Stimulated activated naive B cell treated with anti-CD40 and anti-IgM and Interleukin-4, amounts not matched to agents 10 μg/mL and 1 μg/mL and 100 μg/mL, for 72 hours (primary cell): ENCODE results near the gene OMA1.
"Not testable (repeated sequence)": the region's sequence is repeated elsewhere in the genome, so short reads cannot be mapped to it uniquely, and the experiment has no call there.

Source experiments
- ATAC-seq, 2 donors: fragments of 150-1000 bp; cut with Tn5 transposase; replicated peaks; 2 replicates each; pipeline ENCODE4 v1.10.0; 2021; ENCODE audit warnings: moderate library complexity in 1 of 2
- DNase-seq: peaks from one replicate; pipeline ENCODE4 v3.0.0; 2021
- H3K27ac Mint-ChIP-seq: one replicate; pipeline ENCODE4 v1.8.0; 2022; ENCODE audit warnings: mild to moderate bottlenecking, mixed read lengths
- H3K27me3 Mint-ChIP-seq, 2 donors: one replicate each; pipeline ENCODE4 v1.8.0; 2022; ENCODE audit warnings: mixed read lengths in 2 of 2
- H3K36me3 Mint-ChIP-seq, 2 donors: one replicate each; pipeline ENCODE4 v1.8.0; 2022; ENCODE audit warnings: mixed read lengths in 2 of 2, mild to moderate bottlenecking in 1 of 2
- H3K4me1 Mint-ChIP-seq, 2 donors: one replicate each; pipeline ENCODE4 v1.8.0; 2022; ENCODE audit warnings: mixed read lengths in 2 of 2, mild to moderate bottlenecking in 1 of 2
- H3K4me3 Mint-ChIP-seq, 2 donors: one replicate each; pipeline ENCODE4 v1.8.0; 2022; ENCODE audit warnings: mild to moderate bottlenecking in 2 of 2, mixed read lengths in 2 of 2, moderate library complexity in 1 of 2
- H3K9me3 Mint-ChIP-seq, 2 donors: one replicate each; pipeline ENCODE4 v1.8.0; 2022; ENCODE audit warnings: mixed read lengths in 2 of 2, mild to moderate bottlenecking in 1 of 2

Gene OMA1

DNA sequence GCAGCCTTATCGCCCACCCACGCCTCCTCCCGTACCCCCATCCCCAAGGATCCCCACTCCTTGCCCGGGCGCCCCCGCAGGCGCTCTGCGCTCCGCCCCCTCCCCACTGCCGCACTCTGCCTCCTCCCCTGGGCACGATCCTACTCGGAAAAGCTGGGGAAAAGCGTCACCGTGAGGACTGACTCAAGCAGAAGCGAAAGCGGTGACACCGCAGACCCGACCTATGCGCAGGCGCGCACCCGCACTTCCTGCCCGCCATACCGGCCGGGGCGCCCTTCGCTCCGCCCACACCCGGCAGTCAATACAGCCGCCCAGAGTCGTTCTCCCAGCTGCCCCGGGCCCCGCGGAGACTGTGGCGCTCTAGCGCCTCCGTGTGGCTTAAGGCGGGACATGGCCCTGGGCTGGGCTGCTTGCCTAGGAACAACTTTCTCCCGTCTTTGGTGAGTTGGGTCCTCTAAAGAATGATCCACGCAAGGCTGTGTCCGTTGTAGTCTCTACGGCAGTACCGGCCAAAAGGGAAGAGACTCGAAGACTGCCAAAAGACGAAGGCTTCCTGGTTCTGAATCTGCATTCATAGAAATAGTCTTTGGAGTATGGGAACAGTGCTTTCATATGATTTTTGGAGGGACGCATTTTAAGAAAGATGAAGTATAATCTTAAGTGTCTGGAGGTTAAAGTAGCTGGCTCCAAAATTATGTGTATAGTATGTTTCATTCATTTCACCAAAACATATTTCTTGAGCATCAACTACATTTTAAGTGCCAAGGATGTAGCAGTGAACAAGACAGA is at the start of gene OMA1:
OMA1 (minus strand) TSS at position 207 of the 789 bp plus-strand sequence. CDS start 7,432 bp downstream, outside the sequence.
- DNase-seq (peak; percentile 97), ATAC-seq (peak; percentile 93 to 95)
- no peaks in the 10 kb centered on the region for H3K9me3 Mint-ChIP-seq
- H3K27me3 Mint-ChIP-seq: peaks cover 0 to 4% of the 10 kb centered on the region in 2 donors
- peak within 1 kb of the TSS; percentile 92 to 95 for H3K4me3 Mint-ChIP-seq
- H3K27ac Mint-ChIP-seq: peak within 1 kb of the TSS; percentile 98
- H3K4me1 Mint-ChIP-seq: peaks cover 12 to 28% of the 10 kb centered on the region in 2 donors
- no peaks in the 10 kb centered on the region for H3K36me3 Mint-ChIP-seq

DNA sequence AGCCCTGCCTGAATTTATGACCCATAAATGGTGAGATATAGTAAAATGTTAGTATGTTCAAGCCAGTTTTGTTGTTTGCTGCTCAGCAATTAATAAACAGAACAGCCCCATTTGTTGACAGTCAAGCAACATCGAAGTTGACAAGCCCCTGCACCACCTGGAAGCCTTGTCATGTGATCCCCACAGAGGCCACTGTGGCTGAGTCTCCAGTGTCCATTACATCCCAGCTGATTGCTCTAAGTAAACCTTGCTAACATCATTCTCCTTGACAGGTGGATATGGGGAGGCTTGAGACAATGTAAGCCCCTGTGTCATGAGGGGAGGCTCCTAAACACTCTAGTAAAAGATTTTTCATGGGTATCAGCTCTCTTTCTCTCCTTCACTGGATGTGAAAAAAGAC is 48.0 kb upstream of the OMA1 start:
- Mint-ChIP-seq H3K4me1 (peaks cover 10 to 17% of the 10 kb centered on the region in 2 donors), H3K9me3 (peaks cover 0 to 2% of the 10 kb centered on the region in 2 donors), H3K27ac (no peak overlapping the region), H3K36me3 (no peaks in the 10 kb centered on the region), H3K27me3 (peaks cover 40 to 51% of the 10 kb centered on the region in 2 donors), H3K4me3 (no peak overlapping the region)
- ATAC-seq (no peak), DNase-seq (no peak)

- peaks cover 6 to 9% of the 10 kb centered on the region in 2 donors for H3K4me1 Mint-ChIP-seq
Observed at GRCh38 chr1:58592522-58593134, 46.1 kb upstream of the OMA1 start.

DNA sequence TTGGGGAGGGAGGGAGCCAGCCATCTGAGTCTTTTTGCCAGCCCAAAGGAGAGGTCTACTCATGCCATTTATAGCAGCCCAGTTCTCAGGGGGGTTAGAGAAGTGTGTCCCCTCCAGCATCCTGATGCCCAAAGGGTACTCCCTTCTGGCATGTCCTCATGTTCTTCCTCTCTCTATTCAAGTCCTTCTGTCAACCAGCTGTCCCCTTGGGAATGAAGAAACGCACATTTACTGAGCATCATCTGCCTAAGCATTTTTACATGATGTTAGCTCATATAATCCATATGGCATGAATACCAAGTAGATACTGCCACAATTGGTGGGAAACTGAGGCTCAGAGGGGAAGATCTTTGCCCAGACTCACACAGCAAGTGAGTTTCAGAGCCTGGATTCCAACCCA is 45.3 kb upstream of the OMA1 start:
- no peaks in the 10 kb centered on the region for H3K36me3 Mint-ChIP-seq

More at GRCh38 chr1:58592522-58593134, 46.1 kb upstream of the OMA1 start:
- no peaks in the 10 kb centered on the region for H3K9me3 Mint-ChIP-seq
- no peak for ATAC-seq
- no peak overlapping the region for H3K4me3 Mint-ChIP-seq
- no peaks in the 10 kb centered on the region for H3K36me3 Mint-ChIP-seq
- DNase-seq: no peak
- H3K27ac Mint-ChIP-seq: no peak overlapping the region
- peaks cover 30 to 32% of the 10 kb centered on the region in 2 donors for H3K27me3 Mint-ChIP-seq

GRCh38 chr1:58590019-58590418 is 43.5 kb upstream of the OMA1 start:
- DNase-seq (no peak), ATAC-seq (no peak)
- H3K27me3 Mint-ChIP-seq: peaks cover 29 to 35% of the 10 kb centered on the region in 2 donors
- H3K9me3 Mint-ChIP-seq: no peaks in the 10 kb centered on the region
- H3K4me3 Mint-ChIP-seq: no peak overlapping the region
- H3K36me3 Mint-ChIP-seq: no peaks in the 10 kb centered on the region
- H3K4me1 Mint-ChIP-seq: peaks cover 0 to 4% of the 10 kb centered on the region in 2 donors
- no peak overlapping the region for H3K27ac Mint-ChIP-seq

More for the DNA sequence above, 45.3 kb upstream of the OMA1 start:
- no peaks in the 10 kb centered on the region for H3K9me3 Mint-ChIP-seq
- no peak overlapping the region for H3K27ac Mint-ChIP-seq
- no peak overlapping the region for H3K4me3 Mint-ChIP-seq
- DNase-seq (no peak), ATAC-seq (no peak)
- peaks cover 3 to 6% of the 10 kb centered on the region in 2 donors for H3K4me1 Mint-ChIP-seq
- H3K27me3 Mint-ChIP-seq: peaks cover 27 to 29% of the 10 kb centered on the region in 2 donors

DNA sequence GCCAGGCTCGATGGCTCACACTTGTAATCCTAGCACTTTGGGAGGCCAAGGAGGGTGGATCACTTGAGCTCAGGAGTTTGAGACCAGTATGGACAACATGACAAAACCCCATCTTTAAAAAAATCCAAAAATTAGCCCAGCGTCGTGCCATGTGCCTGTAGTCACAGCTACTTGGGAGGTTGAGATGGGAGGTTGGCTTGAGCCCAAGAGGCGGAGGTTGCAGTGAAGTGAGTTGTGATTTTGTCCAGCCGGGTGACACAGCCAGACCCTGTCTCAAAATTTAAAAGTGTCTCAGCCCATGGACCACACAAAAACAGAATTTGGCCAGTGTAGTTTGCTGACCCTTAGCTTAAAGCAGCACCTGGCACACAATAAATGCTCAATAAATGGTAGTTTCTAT is 41.9 kb upstream of the OMA1 start:
- Mint-ChIP-seq H3K36me3 (no peaks in the 10 kb centered on the region), H3K27ac (no peak overlapping the region), H3K27me3 (peaks cover 29 to 33% of the 10 kb centered on the region in 2 donors), H3K9me3 (no peaks in the 10 kb centered on the region), H3K4me1 (peaks cover 10 to 13% of the 10 kb centered on the region in 2 donors), H3K4me3 (no peak overlapping the region)
- DNase-seq (no peak), ATAC-seq (no peak)

- no peaks in the 10 kb centered on the region for H3K9me3 Mint-ChIP-seq
- no peaks in the 10 kb centered on the region for H3K36me3 Mint-ChIP-seq
- H3K4me3 Mint-ChIP-seq: no peak overlapping the region
- peaks cover 27 to 31% of the 10 kb centered on the region in 2 donors for H3K27me3 Mint-ChIP-seq
- no peak for ATAC-seq
- DNase-seq: no peak
- H3K27ac Mint-ChIP-seq: no peak overlapping the region
- peaks cover 11 to 16% of the 10 kb centered on the region in 2 donors for H3K4me1 Mint-ChIP-seq
Observed at GRCh38 chr1:58587667-58588066, 41.1 kb upstream of the OMA1 start.

- Mint-ChIP-seq H3K4me1 (peaks cover 11 to 16% of the 10 kb centered on the region in 2 donors), H3K27ac (no peak overlapping the region), H3K27me3 (peaks cover 18 to 26% of the 10 kb centered on the region in 2 donors), H3K4me3 (no peak overlapping the region), H3K36me3 (no peaks in the 10 kb centered on the region), H3K9me3 (no peaks in the 10 kb centered on the region)
- ATAC-seq: no peak
- DNase-seq: no peak
Observed at GRCh38 chr1:58586271-58586670, 39.7 kb upstream of the OMA1 start.

- H3K9me3 Mint-ChIP-seq: no peaks in the 10 kb centered on the region
- H3K36me3 Mint-ChIP-seq: no peaks in the 10 kb centered on the region
- peaks cover 18 to 25% of the 10 kb centered on the region in 2 donors for H3K27me3 Mint-ChIP-seq
- DNase-seq: no peak
- no peak overlapping the region for H3K27ac Mint-ChIP-seq
- ATAC-seq: no peak
- H3K4me1 Mint-ChIP-seq: peaks cover 11 to 16% of the 10 kb centered on the region in 2 donors
- no peak overlapping the region for H3K4me3 Mint-ChIP-seq
Observed at GRCh38 chr1:58585581-58586151, 39.1 kb upstream of the OMA1 start.

DNA sequence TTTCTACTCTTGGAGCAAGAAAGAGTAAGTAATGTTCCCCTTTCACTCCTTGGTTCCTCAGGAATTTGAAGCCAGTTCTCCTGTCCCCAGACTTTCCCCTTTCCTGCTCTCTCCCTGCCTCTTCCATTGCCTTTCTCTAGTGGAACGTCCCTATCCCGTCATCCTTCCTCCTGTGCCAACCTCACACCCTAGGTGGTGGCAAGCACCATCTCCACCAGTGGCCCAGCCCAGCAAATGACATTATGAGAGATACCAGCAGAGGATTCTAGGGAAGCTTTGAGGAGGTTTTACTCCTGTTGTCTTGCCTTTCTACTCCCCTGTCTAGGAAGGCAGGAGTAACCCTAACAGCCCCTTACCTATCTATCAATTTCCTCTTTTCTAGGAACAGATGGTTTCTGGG is 38.6 kb upstream of the OMA1 start:
- no peak overlapping the region for H3K4me3 Mint-ChIP-seq
- ATAC-seq (no peak), DNase-seq (no peak)
- H3K27ac Mint-ChIP-seq: no peak overlapping the region
- no peaks in the 10 kb centered on the region for H3K36me3 Mint-ChIP-seq
- no peaks in the 10 kb centered on the region for H3K9me3 Mint-ChIP-seq
- peaks cover 11 to 16% of the 10 kb centered on the region in 2 donors for H3K4me1 Mint-ChIP-seq
- peaks cover 13 to 20% of the 10 kb centered on the region in 2 donors for H3K27me3 Mint-ChIP-seq

DNA sequence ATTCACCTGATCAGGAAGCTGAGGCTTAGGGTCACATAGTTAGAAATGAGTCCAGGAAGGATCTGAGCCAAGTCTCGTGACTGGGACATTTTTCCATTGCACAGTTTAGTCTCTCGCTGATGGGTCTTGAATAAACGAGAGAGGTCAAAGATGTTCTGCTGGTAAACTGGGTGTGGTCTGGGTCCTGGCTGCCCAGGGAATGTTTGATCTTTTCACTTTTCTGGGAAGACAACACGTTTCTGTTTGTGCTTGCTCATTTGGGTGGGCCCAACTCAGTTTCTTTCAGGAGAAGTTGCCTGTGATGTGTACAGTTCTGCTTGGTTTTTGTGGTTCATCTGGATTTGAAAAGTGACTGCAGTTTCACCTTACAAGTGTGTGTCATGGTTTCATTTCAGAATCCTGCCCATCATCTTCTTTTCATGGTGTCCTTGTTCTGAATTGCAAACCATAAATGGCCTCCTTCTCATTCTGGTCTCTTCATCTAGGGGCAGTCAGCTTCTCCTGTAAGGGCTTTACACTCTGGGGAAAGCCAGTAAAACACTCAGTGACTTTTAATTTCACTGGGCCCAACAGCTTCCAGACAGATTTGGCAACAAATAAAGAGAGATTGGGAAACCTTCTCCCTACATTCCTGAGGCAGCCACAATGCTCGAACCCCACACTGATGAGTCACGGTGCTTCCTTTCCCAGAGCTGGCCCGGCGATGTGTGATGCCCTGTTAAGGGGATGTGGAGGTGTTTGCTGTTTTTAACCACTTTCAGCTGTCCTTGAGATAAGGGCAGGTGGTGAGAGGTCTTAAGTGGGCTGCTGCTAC is 37.8 kb upstream of the OMA1 start:
- H3K27me3 Mint-ChIP-seq: peaks cover 15 to 23% of the 10 kb centered on the region in 2 donors
- DNase-seq: no peak
- peak overlapping the region; percentile 42 for H3K27ac Mint-ChIP-seq
- no peak for ATAC-seq
- peaks cover 11 to 16% of the 10 kb centered on the region in 2 donors for H3K4me1 Mint-ChIP-seq
- H3K9me3 Mint-ChIP-seq: no peaks in the 10 kb centered on the region
- H3K36me3 Mint-ChIP-seq: no peaks in the 10 kb centered on the region
- no peak overlapping the region for H3K4me3 Mint-ChIP-seq

DNA sequence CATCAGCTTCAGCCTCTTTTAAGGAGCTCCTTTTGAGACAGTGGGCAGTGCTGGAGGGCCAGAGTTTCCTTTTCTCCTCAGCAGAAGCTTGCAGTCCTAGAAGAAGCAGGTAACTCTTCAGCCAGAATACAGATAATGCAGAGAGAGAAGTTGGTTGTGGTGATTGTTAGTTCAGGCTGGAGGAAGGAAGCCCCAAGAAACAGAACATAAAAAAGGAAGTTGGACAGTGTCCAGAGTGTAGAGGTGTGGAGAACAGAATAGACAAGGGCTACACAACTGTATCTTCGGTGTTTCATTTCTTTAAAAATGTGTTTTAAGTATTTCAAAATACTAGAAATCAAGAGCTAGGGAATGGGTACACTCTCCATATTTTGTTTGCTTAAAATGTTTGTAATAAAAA is 37.0 kb upstream of the OMA1 start:
- DNase-seq: no peak
- H3K27ac Mint-ChIP-seq: no peak overlapping the region

GRCh38 chr1:58582143-58582542 is 35.6 kb upstream of the OMA1 start:
- Mint-ChIP-seq H3K27me3 (peaks cover 29 to 32% of the 10 kb centered on the region in 2 donors), H3K4me1 (peaks cover 16 to 22% of the 10 kb centered on the region in 2 donors)
- ATAC-seq, H3K9me3 Mint-ChIP-seq, H3K4me3 Mint-ChIP-seq, H3K36me3 Mint-ChIP-seq, DNase-seq, H3K27ac Mint-ChIP-seq: not testable (repeated sequence)

More for the DNA sequence above, 37.0 kb upstream of the OMA1 start:
- Mint-ChIP-seq H3K9me3 (no peaks in the 10 kb centered on the region), H3K4me1 (peaks cover 11 to 16% of the 10 kb centered on the region in 2 donors), H3K27me3 (peaks cover 19 to 22% of the 10 kb centered on the region in 2 donors), H3K4me3 (no peak overlapping the region), H3K36me3 (no peaks in the 10 kb centered on the region)
- peak; percentile 42 to 62 for ATAC-seq

GRCh38 chr1:58581641-58582040 is 35.1 kb upstream of the OMA1 start:
- Mint-ChIP-seq H3K4me3 (no peak overlapping the region), H3K4me1 (peaks cover 16 to 23% of the 10 kb centered on the region in 2 donors), H3K27ac (no peak overlapping the region), H3K9me3 (no peaks in the 10 kb centered on the region), H3K36me3 (peaks cover 0 to 4% of the 10 kb centered on the region in 2 donors), H3K27me3 (peaks cover 26 to 33% of the 10 kb centered on the region in 2 donors)
- no peak for DNase-seq
- ATAC-seq: no peak
